Activated T-helper 1 cell treated with anti-CD3 and anti-CD28 coated beads, Interleukin-12 subunit alpha, Interleukin-12 subunit beta, Interleukin-2, Interleukin-4 antibody, amounts not matched to agents 30 ng/mL and 10 ng/mL and 1 ng/mL, durations not matched to agents 14 hours and 24 hours and 36 hours (primary cell): ENCODE measurements around the gene MAP1LC3A. TPM values are rescaled to one million over a fixed set of nuclear protein-coding genes. Genes with fewer than 3 reads are reported as not detected.
"Not testable (repeated sequence)": the region's sequence is repeated elsewhere in the genome, so short reads cannot be mapped to it uniquely, and the experiment has no call there.

Experiments used
- DNase-seq: peaks from one replicate; pipeline ENCODE4 v3.0.0; 2021; ENCODE audit warnings: low spot score
- H3K27ac Mint-ChIP-seq: one replicate; pipeline ENCODE4 v1.8.0; 2021; ENCODE audit warnings: mild to moderate bottlenecking, mixed read lengths
- H3K27me3 Mint-ChIP-seq: one replicate; pipeline ENCODE4 v1.8.0; 2022; ENCODE audit warnings: mild to moderate bottlenecking, moderate library complexity, mixed read lengths; ENCODE audit not compliant: insufficient read depth
- H3K36me3 Mint-ChIP-seq: one replicate; pipeline ENCODE4 v1.8.0; 2021; ENCODE audit warnings: low read depth, mixed read lengths
- H3K4me1 Mint-ChIP-seq: one replicate; pipeline ENCODE4 v1.8.0; 2021; ENCODE audit warnings: low read depth, mixed read lengths
- H3K4me3 Mint-ChIP-seq: one replicate; pipeline ENCODE4 v1.8.0; 2021; ENCODE audit warnings: mild to moderate bottlenecking, moderate library complexity, mixed read lengths
- H3K9me3 Mint-ChIP-seq: one replicate; pipeline ENCODE4 v1.8.0; 2021; ENCODE audit warnings: mixed read lengths
- intact Hi-C: fragments of 100-400 bp; cut with micrococcal nuclease; formaldehyde crosslinking; loops from one replicate; pipeline ENCODE4 v1.15.1; 2024
- total RNA-seq: library from RNA; stranded (reverse); gene quantifications from 2 replicates; pipeline ENCODE4 v1.2.3, GENCODE V29; 2022

MAP1LC3A gene
- total RNA-seq = 6.1 and 7.3 TPM in 2 replicates

DNA sequence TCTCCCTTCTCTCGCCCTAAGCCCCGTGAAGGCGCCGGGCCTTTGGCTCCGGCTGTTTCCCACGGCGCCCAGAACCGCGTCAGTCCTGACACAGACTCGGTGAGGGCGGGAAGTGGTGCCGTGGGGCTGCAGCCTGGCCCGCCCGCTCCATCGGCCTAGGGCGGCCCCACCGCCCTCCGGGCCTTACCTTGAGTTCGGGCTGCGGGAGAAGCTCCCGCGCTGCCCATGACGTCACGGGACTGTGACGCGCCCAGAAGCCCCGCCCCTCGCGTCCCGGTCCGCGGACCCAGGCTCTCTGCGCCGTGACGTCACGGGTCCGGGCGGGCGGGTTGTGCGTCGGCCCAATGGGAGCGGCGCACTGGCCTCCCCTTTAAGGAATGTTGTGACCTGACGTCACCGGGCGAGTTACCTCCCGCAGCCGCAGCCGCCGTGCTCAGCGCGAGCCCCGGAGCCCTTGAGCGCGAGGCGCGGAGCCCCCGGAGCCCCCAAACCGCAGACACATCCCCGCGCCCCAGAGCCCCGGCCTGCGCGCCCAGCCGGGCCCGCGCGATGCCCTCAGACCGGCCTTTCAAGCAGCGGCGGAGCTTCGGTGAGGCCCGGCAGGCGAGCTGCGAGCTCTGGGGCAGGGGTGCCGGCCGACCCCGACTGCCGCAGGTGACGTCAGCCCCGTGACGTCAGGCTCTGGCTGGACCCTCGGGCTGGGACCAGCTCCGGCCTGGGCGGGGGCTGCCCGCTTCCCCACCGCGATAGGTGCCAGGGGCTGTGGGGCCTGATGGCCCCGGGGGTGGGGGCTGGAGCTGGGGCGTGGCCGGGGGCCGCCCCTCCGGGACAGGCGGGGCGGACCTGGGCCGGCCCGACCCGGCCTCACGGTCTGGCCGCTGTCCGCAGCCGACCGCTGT, at the start of gene MAP1LC3A:
Gene MAP1LC3A (plus strand): TSS at position 399 of the 899 bp plus-strand sequence. CDS start 151 bp downstream, at position 550.
- Mint-ChIP-seq H3K36me3 (peaks cover 2% of the 10 kb centered on the region), H3K4me1 (peaks cover 12% of the 10 kb centered on the region), H3K27ac (peak within 1 kb of the TSS; percentile 78), H3K27me3 (no peaks in the 10 kb centered on the region), H3K9me3 (no peaks in the 10 kb centered on the region), H3K4me3 (peak within 1 kb of the TSS; percentile 83)
- DNase-seq = peak; percentile 92
- intact Hi-C loops = loop anchor here (1.0 to 10.0 kb wide), 8 partner anchors 23 to 255 kb away; partner anchors contain the start of genes AHCY, DYNLRB1, ITCH and PIGU

DNA sequence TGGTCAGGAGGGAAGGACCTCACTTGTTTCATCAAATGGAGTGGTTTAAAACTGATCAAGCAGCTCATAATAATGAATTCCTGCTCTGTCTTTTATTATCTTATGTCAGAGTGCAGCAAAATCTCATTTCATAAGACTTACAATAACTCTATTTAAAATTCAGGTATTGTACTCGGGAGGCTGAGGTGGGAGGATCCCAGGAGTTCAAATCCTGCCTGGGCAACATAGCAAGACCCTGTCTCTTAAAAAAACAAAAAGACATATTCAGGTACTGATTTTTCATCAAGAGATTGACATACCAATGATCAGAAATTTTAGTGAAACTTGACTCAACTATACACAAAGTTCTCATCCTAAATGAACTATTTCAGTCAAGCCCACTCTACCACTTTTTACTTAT, 47.9 kb upstream of the MAP1LC3A start:
- H3K27ac Mint-ChIP-seq = no peak overlapping the region
- DNase-seq = no peak
- H3K4me1 Mint-ChIP-seq = peaks cover 21% of the 10 kb centered on the region
- intact Hi-C loops = no loop called here
- H3K27me3 Mint-ChIP-seq = no peaks in the 10 kb centered on the region
- H3K9me3 Mint-ChIP-seq = no peaks in the 10 kb centered on the region
- H3K36me3 Mint-ChIP-seq = peaks cover 20% of the 10 kb centered on the region
- no peak overlapping the region for H3K4me3 Mint-ChIP-seq

DNA sequence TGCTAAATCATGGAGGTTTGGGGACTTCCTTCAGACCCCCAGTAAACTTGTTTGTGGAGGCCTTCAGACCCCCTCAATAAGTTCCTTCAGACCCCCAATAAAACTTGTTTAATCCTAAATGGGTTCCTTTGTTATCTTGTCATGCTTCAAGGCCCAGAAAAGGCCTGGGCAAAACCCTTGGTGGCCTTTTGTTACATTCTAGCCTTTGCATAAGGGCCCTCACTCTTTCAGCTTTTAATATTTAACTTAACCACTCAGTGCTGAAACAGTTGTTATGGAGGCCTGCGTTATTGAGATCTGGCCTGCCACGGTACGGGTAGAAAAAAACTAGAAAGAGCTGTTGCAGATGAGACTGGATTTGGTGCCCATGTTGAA, 46.6 kb upstream of the MAP1LC3A start:
- H3K9me3 Mint-ChIP-seq = no peaks in the 10 kb centered on the region
- H3K36me3 Mint-ChIP-seq = peaks cover 17% of the 10 kb centered on the region
- H3K27ac Mint-ChIP-seq = no peak overlapping the region
- intact Hi-C loops = no loop called here
- H3K4me1 Mint-ChIP-seq = peaks cover 22% of the 10 kb centered on the region
- no peaks in the 10 kb centered on the region for H3K27me3 Mint-ChIP-seq
- no peak for DNase-seq
- no peak overlapping the region for H3K4me3 Mint-ChIP-seq

DNA sequence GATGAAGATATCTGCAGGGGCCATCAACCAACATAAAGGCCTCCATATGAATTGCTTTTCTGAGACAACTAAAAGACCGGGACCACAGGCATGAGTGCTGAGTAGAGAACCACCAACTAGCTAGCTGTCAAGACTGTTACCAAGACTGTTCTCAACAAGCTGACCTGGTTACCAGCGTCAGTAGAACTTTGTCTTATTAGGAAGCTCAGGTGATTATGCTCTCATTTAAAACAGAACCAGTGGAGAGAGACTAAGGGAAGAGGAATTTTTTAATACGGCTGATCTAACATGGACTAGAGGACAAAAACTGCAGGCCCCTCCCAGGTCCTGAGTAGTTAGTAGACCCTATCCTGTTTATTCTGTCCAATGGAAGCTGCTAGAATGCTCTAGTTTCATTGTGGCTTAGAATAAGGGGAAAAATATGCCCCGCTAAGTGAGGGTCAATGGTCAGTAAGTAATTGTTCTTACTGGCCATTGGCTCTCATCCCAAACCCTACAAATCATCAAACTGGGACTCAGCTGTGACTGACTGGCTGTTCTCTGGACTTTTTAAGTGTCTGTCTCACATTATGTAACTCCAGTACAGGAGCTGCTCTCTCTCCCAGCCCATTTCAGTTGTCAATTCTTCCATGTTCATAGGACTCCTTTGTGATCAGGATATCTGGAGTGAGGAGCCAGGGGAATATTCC, 46.1 kb upstream of the MAP1LC3A start:
- peaks cover 22% of the 10 kb centered on the region for H3K4me1 Mint-ChIP-seq
- H3K27me3 Mint-ChIP-seq = no peaks in the 10 kb centered on the region
- peaks cover 16% of the 10 kb centered on the region for H3K36me3 Mint-ChIP-seq
- no peak overlapping the region for H3K4me3 Mint-ChIP-seq
- no peaks in the 10 kb centered on the region for H3K9me3 Mint-ChIP-seq
- no peak for DNase-seq
- H3K27ac Mint-ChIP-seq = no peak overlapping the region
- intact Hi-C loops = no loop called here

DNA sequence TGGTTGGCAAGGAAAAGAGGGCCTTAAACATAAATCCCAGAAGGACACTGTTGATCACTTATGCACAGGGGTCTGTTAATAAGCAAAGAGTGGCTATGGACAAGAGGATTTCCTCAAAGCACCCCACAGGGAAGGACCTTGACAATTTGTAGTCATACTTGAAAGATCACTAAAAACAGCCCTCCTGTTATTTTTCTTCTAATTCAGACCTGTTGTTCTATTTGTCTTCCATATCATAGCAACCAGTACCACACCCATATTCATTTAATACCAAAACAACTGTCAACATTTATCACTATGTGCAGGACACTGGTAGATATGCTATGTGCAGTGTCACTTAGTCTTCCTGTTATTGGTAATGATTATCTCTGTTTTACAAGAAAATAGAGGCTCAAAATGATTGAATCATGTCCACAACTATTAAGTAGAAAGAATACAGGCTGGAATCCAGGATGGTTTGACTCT, 45.5 kb upstream of the MAP1LC3A start:
- intact Hi-C loops = no loop called here
- H3K27ac Mint-ChIP-seq = no peak overlapping the region
- peaks cover 26% of the 10 kb centered on the region for H3K4me1 Mint-ChIP-seq
- H3K9me3 Mint-ChIP-seq = no peaks in the 10 kb centered on the region
- H3K4me3 Mint-ChIP-seq = peak overlapping the region; percentile 12
- DNase-seq = no peak
- peaks cover 12% of the 10 kb centered on the region for H3K36me3 Mint-ChIP-seq
- H3K27me3 Mint-ChIP-seq = no peaks in the 10 kb centered on the region

DNA sequence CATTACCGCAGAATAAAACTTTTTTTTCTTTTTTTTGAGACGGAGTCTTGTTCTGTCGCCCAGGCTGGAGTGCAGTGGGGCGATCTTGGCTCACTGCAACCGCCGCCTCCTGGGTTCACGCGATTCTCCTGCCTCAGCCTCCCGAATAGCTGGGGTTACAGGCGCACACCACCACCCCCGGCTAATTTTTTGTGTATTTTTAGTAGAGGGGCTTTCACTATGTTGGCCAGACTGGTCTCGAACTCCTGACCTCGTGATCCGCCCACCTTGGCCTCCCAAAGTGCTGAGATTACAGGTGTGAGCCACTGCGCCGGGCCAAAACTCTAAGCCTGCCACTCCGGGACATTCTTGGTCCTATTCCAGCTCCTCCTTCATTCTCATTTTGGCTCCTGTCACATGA, 44.5 kb upstream of the MAP1LC3A start:
- H3K36me3 Mint-ChIP-seq, H3K27ac Mint-ChIP-seq, H3K9me3 Mint-ChIP-seq, intact Hi-C loops, DNase-seq, H3K4me3 Mint-ChIP-seq, H3K27me3 Mint-ChIP-seq: not testable (repeated sequence)
- peaks cover 35% of the 10 kb centered on the region for H3K4me1 Mint-ChIP-seq

DNA sequence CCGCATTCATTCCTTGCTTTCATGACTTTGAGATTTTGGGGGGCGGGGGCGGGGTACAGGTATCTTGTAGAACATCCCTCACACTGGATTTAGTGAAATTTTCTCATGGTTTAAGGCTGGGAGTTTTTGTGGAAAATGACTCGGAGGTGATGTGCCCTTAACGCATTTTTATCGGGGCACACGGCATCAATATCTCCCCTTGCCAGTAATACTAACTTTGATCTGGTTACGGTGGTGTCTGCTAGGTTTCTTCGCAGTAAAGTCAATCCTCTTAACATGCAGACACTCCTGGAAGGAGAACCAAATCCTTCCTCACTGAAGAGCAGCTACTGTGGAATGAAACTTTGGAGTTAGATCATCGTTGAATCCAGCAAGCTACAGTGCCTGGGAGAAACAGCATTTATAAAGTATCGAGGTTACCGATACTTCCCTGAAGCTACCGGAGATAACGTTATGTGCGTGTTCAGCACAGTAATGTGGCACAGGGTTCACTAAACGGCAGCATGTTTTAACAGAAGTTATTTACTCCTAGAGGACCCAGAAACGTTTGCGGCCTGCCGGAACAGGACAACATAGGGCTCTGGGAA, 43.5 kb upstream of the MAP1LC3A start:
- Mint-ChIP-seq H3K27me3 (no peaks in the 10 kb centered on the region), H3K9me3 (no peaks in the 10 kb centered on the region), H3K4me1 (peaks cover 35% of the 10 kb centered on the region), H3K27ac (peak overlapping the region; percentile 96), H3K4me3 (peak overlapping the region; percentile 95), H3K36me3 (peaks cover 10% of the 10 kb centered on the region)
- intact Hi-C loops = loop anchor here (1.0 to 5.0 kb wide), 3 partner anchors 152 to 523 kb away; partner anchors contain the start of genes AHCY, ITCH and RALY
- DNase-seq = no peak

DNA sequence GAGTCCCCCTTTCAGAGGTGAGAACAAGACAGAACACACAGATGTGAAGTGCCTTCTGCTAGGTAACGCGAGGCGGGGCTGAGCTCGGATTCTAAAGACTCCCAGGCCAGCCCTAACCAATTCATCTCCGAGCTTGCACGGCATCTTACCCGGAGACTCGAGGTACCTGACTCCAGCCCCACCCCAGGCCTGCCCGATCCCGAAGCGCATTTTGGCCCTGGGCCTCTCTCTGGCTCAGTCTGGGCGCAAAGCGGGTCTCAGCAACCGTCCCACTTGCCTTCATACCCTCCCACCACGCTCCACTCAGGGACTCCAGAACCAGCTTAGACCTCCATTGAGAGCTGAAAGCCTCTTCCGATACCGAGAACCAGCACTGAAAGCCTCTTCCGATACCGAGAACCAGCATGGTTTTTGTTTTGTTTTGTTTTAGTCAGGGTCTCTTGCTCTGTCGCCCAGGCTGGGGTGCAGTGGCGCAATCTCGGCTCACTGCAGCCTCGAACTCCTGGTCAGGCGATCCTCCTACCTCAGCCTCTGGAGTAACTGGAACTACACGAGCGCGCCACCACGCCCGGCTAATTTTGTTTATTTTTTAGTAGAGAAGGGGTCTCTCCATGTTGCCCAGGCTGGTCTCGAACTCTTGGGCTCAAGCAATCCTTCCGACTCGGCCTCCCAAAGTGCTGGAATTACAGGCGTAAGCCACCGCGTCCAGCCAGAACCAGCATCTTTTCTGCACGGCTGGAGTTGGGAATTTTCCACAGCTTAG, 42.9 kb upstream of the MAP1LC3A start:
- H3K9me3 Mint-ChIP-seq = no peaks in the 10 kb centered on the region
- intact Hi-C loops = loop anchor here (1.0 to 5.0 kb wide), 9 partner anchors 43 to 523 kb away; partner anchors contain the start of genes ACSS2, AHCY, ITCH and MAP1LC3A
- DNase-seq = peak; percentile 70
- H3K36me3 Mint-ChIP-seq = peaks cover 12% of the 10 kb centered on the region
- peak overlapping the region; percentile 95 for H3K4me3 Mint-ChIP-seq
- H3K27ac Mint-ChIP-seq = peak overlapping the region; percentile 96
- peaks cover 35% of the 10 kb centered on the region for H3K4me1 Mint-ChIP-seq
- H3K27me3 Mint-ChIP-seq = no peaks in the 10 kb centered on the region

DNA sequence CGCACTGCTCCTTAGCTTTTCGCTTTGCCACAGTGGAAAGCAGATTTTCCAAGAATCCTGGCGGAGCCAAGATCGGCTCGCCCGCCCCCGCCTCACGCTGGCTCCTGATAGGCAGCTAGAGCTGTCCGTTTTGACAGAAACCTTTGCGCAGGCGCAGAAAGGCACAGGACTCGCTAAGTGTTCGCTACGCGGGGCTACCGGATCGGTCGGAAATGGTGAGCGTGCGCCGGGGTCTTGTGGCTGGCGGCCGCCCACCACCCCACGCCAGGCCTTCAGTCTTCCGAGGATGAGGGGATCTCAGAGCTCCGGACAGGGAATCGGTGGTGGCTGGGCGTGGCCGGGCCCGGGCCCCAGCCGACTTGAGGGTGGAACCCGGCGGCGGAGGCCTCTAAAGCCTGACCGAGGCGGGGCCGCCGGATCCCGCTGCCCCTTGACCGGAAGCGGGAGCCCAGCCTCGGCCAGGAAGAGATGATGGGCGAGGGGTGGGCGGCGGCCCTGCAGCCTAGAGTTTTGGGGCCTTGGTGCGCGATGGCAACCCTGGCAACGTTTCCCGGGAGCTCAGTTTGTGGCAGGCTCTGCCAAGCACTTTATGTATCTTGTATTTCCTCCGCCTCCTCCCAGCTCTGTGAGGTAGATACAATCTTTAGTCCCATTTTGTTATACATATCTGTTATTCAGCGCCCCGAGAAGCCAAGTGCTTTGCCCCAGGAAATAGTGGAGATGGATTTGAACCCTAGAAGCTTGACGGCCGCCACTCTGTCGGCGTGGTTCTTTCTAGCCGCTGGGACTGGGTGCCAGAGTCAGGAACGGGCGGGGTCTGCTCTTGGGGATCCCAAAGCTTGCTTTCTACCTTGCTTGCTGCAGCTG, 42.0 kb upstream of the MAP1LC3A start, which contains the start of gene DYNLRB1:
Gene DYNLRB1 (plus strand): TSS at position 176 of the 867 bp plus-strand sequence. CDS start 37 bp downstream, at position 213.
- Mint-ChIP-seq H3K27me3 (no peaks in the 10 kb centered on the region), H3K4me3 (peak within 1 kb of the TSS; percentile 95), H3K4me1 (peaks cover 35% of the 10 kb centered on the region), H3K36me3 (peaks cover 9% of the 10 kb centered on the region), H3K27ac (peak within 1 kb of the TSS; percentile 96), H3K9me3 (no peaks in the 10 kb centered on the region)
- peak; percentile 93 for DNase-seq
- intact Hi-C loops = loop anchor here (1.0 to 5.0 kb wide), 7 partner anchors 42 to 524 kb away; partner anchors contain the start of genes ACSS2, MAP1LC3A, RALY and TP53INP2

DNA sequence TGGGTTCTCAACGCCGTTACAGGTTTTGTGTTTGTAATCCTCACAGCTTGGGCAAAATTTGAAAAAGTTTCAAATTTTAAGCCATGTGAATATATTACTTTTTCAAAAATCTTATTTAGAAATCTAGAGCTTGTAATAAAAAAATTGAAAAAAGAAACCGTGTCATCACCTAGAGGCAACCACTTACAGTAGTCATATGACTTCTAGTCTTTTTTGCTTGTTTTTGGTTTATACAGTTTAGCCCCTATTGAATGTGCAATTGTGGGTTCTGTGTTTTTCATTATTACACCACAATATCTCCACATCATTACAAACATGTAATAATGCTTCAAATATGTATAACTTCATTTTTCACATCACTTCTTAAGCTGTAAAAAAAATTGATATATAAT, 41.4 kb upstream of the MAP1LC3A start:
- Mint-ChIP-seq H3K9me3 (no peaks in the 10 kb centered on the region), H3K4me1 (peaks cover 37% of the 10 kb centered on the region), H3K4me3 (peak overlapping the region; percentile 95), H3K36me3 (peaks cover 11% of the 10 kb centered on the region), H3K27me3 (no peaks in the 10 kb centered on the region), H3K27ac (peak overlapping the region; percentile 96)
- no peak for DNase-seq
- intact Hi-C loops = loop anchor here (2.0 to 5.0 kb wide), 2 partner anchors 360 to 525 kb away; partner anchors contain the start of genes ACSS2 and RALY

DNA sequence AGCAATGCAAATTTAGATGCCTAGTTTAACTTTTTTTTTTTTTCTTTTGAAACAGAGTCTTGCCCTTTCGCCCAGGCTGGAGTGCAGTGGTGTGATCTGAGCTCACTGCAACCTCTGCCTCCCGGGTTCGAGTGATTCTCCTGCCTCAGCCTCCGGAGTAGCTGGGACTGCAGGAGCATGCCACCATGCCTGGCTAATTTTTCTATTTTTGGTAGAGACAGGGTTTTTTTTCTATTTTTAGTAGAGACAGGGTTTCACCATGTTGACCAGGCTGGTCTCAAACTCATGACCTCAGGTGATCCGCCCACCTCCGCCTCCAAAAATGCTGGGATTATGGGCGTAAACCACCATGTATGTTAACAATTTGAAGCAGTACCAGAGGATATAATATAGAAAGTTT, 39.7 kb upstream of the MAP1LC3A start:
- not testable (repeated sequence) for H3K27me3 Mint-ChIP-seq, DNase-seq, H3K9me3 Mint-ChIP-seq
- intact Hi-C loops = loop anchor here (5.0 kb wide), 1 partner anchor 527 kb away; the partner anchor contains the start of gene RALY
- H3K27ac Mint-ChIP-seq = peak overlapping the region; percentile 7
- H3K36me3 Mint-ChIP-seq = peaks cover 12% of the 10 kb centered on the region
- H3K4me3 Mint-ChIP-seq = peak overlapping the region; percentile 77
- peaks cover 31% of the 10 kb centered on the region for H3K4me1 Mint-ChIP-seq
